Lung (tissue), 12 donors: Measurements from ENCODE around the gene HDLBP. TPM values are rescaled to one million over a fixed set of nuclear protein-coding genes. Genes with fewer than 3 reads are reported as not detected.

ENCODE experiments used
- ATAC-seq: fragments of 200-7000 bp; cut with Tn5 transposase; one replicate; pipeline ENCODE4 v1.9.1; 2020; ENCODE audit warnings: moderate number of reproducible peaks; ENCODE audit not compliant: insufficient read depth, low FRiP score
- DNase-seq, 3 donors: peaks; one replicate each; pipeline ENCODE4 v3.0.0-alpha.2; 2013 to 2017
- H3K27ac ChIP-seq, 2 donors: one replicate each; pipeline ENCODE4 v1.5.1; 2013; ENCODE audit warnings: mild to moderate bottlenecking in 2 of 2, moderate library complexity in 2 of 2, control low read depth in 1 of 2, inconsistent platforms in 1 of 2, low read depth in 1 of 2, low read length in 1 of 2
- H3K27me3 ChIP-seq, 3 donors: one replicate each; pipeline ENCODE4 v1.5.1; 2013; ENCODE audit warnings: low read length in 2 of 3; ENCODE audit not compliant: control insufficient read depth in 3 of 3, insufficient read depth in 3 of 3
- H3K36me3 ChIP-seq, 4 donors: one replicate each; pipeline ENCODE4 v1.5.1; 2013; ENCODE audit warnings: low read length in 4 of 4, mild to moderate bottlenecking in 1 of 4, moderate library complexity in 1 of 4; ENCODE audit not compliant: control insufficient read depth in 4 of 4, insufficient read depth in 4 of 4
- H3K4me1 ChIP-seq, 5 donors: one replicate each; pipeline ENCODE4 v1.5.1; 2013; ENCODE audit warnings: low read length in 5 of 5, mild to moderate bottlenecking in 2 of 5, moderate library complexity in 1 of 5; ENCODE audit not compliant: control insufficient read depth in 5 of 5, insufficient read depth in 5 of 5
- H3K4me3 ChIP-seq: one replicate; pipeline ENCODE4 v1.5.1; 2013; ENCODE audit warnings: mild to moderate bottlenecking, control low read depth, moderate library complexity
- H3K9ac ChIP-seq, 2 donors: one replicate each; pipeline ENCODE4 v1.5.1; 2013; ENCODE audit warnings: low read length in 2 of 2, control low read depth in 1 of 2; ENCODE audit not compliant: insufficient read depth in 1 of 2
- H3K9me3 ChIP-seq, 4 donors: one replicate each; pipeline ENCODE4 v1.5.1; 2013; ENCODE audit warnings: low read length in 3 of 4, mild to moderate bottlenecking in 1 of 4, moderate library complexity in 1 of 4; ENCODE audit not compliant: control insufficient read depth in 4 of 4, insufficient read depth in 3 of 4
- WGBS, 2 donors: extraction: QIAGEN DNeasy Blood & Tissue Kit; methylation state at CpG; one replicate each; pipeline ENCODE4 v1.1.7; 2013; 5-methylcytosine and 5-hydroxymethylcytosine counted together
- polyA plus RNA-seq, 2 donors: library from polyadenylated mRNA; stranded (reverse); fragments of 200-250 nt; gene quantifications; one replicate each; pipeline ENCODE4 v1.2.1, GENCODE V29; 2013
- total RNA-seq, 2 donors: library from RNA; depleted of rRNA in 1 of 2; stranded (reverse); fragments of >200 nt in 1 of 2; gene quantifications; one replicate each; pipeline ENCODE4 v1.2.1, GENCODE V29; 2014 to 2021
- TF ChIP-seq, protein P1 (sequence below): IDR thresholded peaks from 2 replicates; pipeline ENCODE4 v1.5.1; 2012; ENCODE audit warnings: mild to moderate bottlenecking; ENCODE audit errors: control extremely low read depth, extremely low read depth
- donor health status: control.
- donor health status: control.
- donor health status: Bipolar disorder and iron deficiency.
- donor health status: healthy.
- donor health status: DM: yes; HTN: yes; CAD: no.

Gene HDLBP
- total and polyA plus RNA-seq, 4 donors = 165 to 595 (median 316) TPM

DNA sequence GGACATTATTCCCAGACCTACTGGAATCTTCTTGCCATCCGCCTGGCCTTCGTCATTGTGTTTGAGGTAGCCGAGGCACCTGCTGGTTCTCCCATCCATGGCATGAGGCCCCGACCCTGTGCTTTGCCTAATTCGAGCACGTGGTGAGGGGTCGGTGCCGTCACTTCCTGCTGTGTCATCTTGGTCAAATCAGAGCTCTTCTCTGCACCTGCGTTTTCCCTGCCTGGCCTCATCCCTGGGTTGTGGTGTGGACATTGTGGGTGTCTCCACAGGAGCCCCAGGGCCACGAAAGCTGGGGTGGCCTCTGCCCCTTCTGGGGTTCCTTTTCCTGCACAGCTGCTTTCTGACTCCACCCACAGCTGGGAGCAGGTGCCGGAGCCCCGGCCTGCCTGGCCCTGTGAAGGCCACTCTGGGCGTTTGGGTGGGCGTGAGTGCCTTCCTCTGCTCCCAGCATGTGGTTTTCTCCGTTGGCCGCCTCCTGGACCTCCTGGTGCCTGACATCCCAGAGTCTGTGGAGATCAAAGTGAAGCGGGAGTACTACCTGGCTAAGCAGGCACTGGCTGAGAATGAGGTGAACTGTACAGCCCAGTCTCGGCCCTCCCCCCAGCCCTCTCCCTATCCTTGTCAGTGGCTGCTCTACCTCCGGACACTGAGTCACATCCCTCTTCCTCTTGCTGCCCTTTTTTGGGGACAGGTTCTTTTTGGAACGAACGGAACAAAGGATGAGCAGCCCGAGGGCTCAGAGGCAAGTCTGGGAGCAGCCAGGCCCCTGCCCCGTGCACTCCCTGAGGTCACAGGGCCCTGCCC is 92.1 kb downstream of the HDLBP start:
- TF ChIP-seq, protein P1, sequence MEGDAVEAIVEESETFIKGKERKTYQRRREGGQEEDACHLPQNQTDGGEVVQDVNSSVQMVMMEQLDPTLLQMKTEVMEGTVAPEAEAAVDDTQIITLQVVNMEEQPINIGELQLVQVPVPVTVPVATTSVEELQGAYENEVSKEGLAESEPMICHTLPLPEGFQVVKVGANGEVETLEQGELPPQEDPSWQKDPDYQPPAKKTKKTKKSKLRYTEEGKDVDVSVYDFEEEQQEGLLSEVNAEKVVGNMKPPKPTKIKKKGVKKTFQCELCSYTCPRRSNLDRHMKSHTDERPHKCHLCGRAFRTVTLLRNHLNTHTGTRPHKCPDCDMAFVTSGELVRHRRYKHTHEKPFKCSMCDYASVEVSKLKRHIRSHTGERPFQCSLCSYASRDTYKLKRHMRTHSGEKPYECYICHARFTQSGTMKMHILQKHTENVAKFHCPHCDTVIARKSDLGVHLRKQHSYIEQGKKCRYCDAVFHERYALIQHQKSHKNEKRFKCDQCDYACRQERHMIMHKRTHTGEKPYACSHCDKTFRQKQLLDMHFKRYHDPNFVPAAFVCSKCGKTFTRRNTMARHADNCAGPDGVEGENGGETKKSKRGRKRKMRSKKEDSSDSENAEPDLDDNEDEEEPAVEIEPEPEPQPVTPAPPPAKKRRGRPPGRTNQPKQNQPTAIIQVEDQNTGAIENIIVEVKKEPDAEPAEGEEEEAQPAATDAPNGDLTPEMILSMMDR = no peak
- H3K9ac ChIP-seq = no peak overlapping the region
- peaks cover 0 to 22% (median 7%) of the 10 kb centered on the region in 5 donors for H3K4me1 ChIP-seq
- 62 to 66% methylated on average over 23 of the region's 23 CpGs for WGBS, 2 donors
- ATAC-seq (no peak), DNase-seq (no peak)
- H3K27ac ChIP-seq = no peak overlapping the region
- H3K4me3 ChIP-seq = no peak overlapping the region
- H3K27me3 ChIP-seq = no peaks in the 10 kb centered on the region
- peaks cover 3 to 25% (median 14%) of the 10 kb centered on the region in 4 donors for H3K36me3 ChIP-seq
- no peaks in the 10 kb centered on the region for H3K9me3 ChIP-seq

DNA sequence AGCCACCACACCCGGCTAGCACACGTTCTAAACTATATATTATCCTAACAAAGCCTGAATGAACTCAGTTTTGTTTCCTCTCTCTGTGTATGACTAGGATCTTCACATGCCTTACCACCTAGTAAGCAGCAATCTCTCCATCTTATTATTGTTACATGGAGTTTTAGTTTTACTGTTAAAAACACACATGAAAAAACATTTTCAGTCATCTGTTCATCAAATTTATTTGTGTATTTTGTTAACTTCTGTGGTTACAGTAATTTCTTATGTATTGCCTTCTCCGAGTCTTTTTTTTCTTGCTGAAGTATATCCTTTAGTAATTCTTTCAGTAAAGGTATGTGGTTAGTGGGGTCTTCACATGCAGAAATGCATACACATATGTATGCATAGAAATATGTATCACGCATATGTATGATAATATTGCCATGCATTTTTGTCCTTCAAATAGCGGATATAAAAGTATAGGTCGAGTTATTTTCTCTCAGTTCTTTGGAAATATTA is 95.6 kb downstream of the HDLBP start:
- H3K4me3 ChIP-seq = no peak overlapping the region
- ATAC-seq = no peak

DNA sequence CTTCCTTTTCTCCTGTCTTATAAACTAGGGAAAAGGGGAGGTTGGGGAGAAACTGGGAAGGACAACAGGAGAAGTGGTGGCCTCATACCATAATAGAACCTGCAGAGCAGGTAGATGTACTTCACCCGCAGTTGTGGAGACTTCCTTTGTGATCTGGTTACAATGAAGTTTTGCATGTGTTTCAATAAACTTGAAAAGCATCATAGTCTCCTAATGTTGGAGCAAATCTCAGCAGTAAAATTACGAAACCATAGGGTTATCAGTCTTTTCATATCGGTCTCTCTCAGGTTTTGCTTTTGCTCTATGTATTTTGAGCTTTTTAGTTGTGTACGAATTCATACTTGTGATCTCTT is 96.5 kb downstream of the HDLBP start:
- no peak overlapping the region for H3K27ac ChIP-seq
- TF ChIP-seq, protein P1 = no peak
- 47 to 54% methylated on average over 4 of the region's 4 CpGs for WGBS, 2 donors
- no peak for ATAC-seq
- peak overlapping the region in 1 of 2 donors; percentile 50 for H3K9ac ChIP-seq
- H3K27me3 ChIP-seq = no peaks in the 10 kb centered on the region
- H3K36me3 ChIP-seq = no peaks in the 10 kb centered on the region
- no peaks in the 10 kb centered on the region for H3K9me3 ChIP-seq
- peaks cover 0 to 14% (median 4%) of the 10 kb centered on the region in 5 donors for H3K4me1 ChIP-seq
- DNase-seq = no peak
- H3K4me3 ChIP-seq = no peak overlapping the region

More for the DNA sequence above, 95.6 kb downstream of the HDLBP start:
- no peak overlapping the region for H3K27ac ChIP-seq
- H3K4me1 ChIP-seq = peaks cover 0 to 22% (median 7%) of the 10 kb centered on the region in 5 donors
- WGBS, 2 donors = 91 to 92% methylated on average over 6 of the region's 6 CpGs
- no peaks in the 10 kb centered on the region for H3K27me3 ChIP-seq
- H3K9ac ChIP-seq = no peak overlapping the region
- TF ChIP-seq, protein P1 = no peak
- no peak for DNase-seq
- H3K9me3 ChIP-seq = no peaks in the 10 kb centered on the region
- peaks cover 0 to 2% (median under 1%) of the 10 kb centered on the region in 4 donors for H3K36me3 ChIP-seq
